OCI-LY3 (cell line): ENCODE data around the gene USP35.

Experiments
- H2AFZ ChIP-seq: fragments of 200-600, 300-600 bp; shearing (Covaris generic); 2 replicates; pipeline ENCODE4 v1.6.0; 2014; ENCODE audit warnings: antibody characterized with exemption, low read depth, low read length
- H3K27ac ChIP-seq: fragments of 200-600, 300-600 bp; sonication (generic); 2 replicates; pipeline ENCODE4 v1.5.1; 2014; ENCODE audit warnings: mild to moderate bottlenecking, low read length, moderate library complexity, mixed read lengths
- H3K27me3 ChIP-seq: fragments of 200-600, 300-600 bp; sonication (generic); 2 replicates; pipeline ENCODE4 v1.6.1; 2014; ENCODE audit warnings: low read depth, low read length, mixed read lengths
- H3K36me3 ChIP-seq: fragments of 200-600, 300-600 bp; sonication (generic); replicated peaks from 2 replicates; pipeline ENCODE3; 2014; ENCODE audit warnings: low read depth, low read length, mixed read lengths
- H3K4me1 ChIP-seq: fragments of 300-600, 200-600 bp; sonication (generic); 2 replicates; pipeline ENCODE4 v1.6.1; 2014; ENCODE audit warnings: low read length, mixed read lengths
- H3K4me2 ChIP-seq: fragments of 200-600, 300-600 bp; sonication (generic); 2 replicates; pipeline ENCODE4 v1.6.1; 2014; ENCODE audit warnings: low read length, mixed read lengths
- H3K4me3 ChIP-seq: fragments of 300-600, 200-600 bp; sonication (generic); 2 replicates; pipeline ENCODE4 v1.5.1; 2014; ENCODE audit warnings: antibody characterized with exemption, mild to moderate bottlenecking, low read length, moderate library complexity
- H3K79me2 ChIP-seq: fragments of 300-600, 200-600 bp; shearing (Covaris generic); 2 replicates; pipeline ENCODE4 v1.6.1; 2014; ENCODE audit warnings: mild to moderate bottlenecking, low read length, mixed read lengths
- H3K9ac ChIP-seq: fragments of 300-600, 200-600 bp; shearing (Covaris generic); 2 replicates; pipeline ENCODE4 v1.6.0; 2014; ENCODE audit warnings: mild to moderate bottlenecking, low read length, moderate library complexity
- H3K9me3 ChIP-seq: fragments of 200-600, 300-600 bp; shearing (Covaris generic); 2 replicates; pipeline ENCODE4 v1.6.1; 2014; ENCODE audit warnings: low read length, mixed read lengths; ENCODE audit not compliant: insufficient read depth
- H4K20me1 ChIP-seq: fragments of 200-600, 300-600 bp; sonication (generic); 2 replicates; pipeline ENCODE4 v1.6.1; 2016; ENCODE audit warnings: low read length, mixed read lengths; ENCODE audit not compliant: insufficient read depth
- CTCF ChIP-seq: fragments of 200-600, 300-600 bp; sonication (generic); IDR thresholded peaks from 2 replicates; pipeline ENCODE4 v1.5.1; 2014; ENCODE audit warnings: antibody characterized with exemption, low read length, low read depth
- EZH2phosphoT487 ChIP-seq: fragments of 200-600 bp; shearing (Covaris generic); IDR thresholded peaks from 2 replicates; pipeline ENCODE4 v1.6.1; 2018; ENCODE audit warnings: antibody characterized with exemption, mixed run types, low read depth

Gene USP35

GRCh38 chr11:78217650-78218541 lies 29.2 kb downstream of the USP35 start:
- no peak overlapping the region for H3K4me3 ChIP-seq
- H3K4me1 ChIP-seq: peaks cover 3% of the 10 kb centered on the region

GRCh38 chr11:78218707-78219492 lies 30.2 kb downstream of the USP35 start:
- Histone ChIP-seq H3K36me3 (peaks cover 8% of the 10 kb centered on the region), H2AFZ (no peak overlapping the region), H4K20me1 (no peaks in the 10 kb centered on the region), H3K4me3 (no peak overlapping the region), H3K27me3 (no peaks in the 10 kb centered on the region), H3K4me1 (peaks cover 13% of the 10 kb centered on the region), H3K27ac (no peak overlapping the region), H3K9me3 (no peaks in the 10 kb centered on the region), H3K79me2 (no peaks in the 10 kb centered on the region), H3K9ac (no peak overlapping the region), H3K4me2 (no peak overlapping the region)
- TF ChIP-seq EZH2phosphoT487 (no peak), CTCF (no peak)

More at GRCh38 chr11:78217650-78218541, 29.2 kb downstream of the USP35 start:
- Histone ChIP-seq H2AFZ (no peak overlapping the region), H3K27ac (no peak overlapping the region), H4K20me1 (no peaks in the 10 kb centered on the region), H3K9ac (no peak overlapping the region), H3K9me3 (no peaks in the 10 kb centered on the region), H3K27me3 (no peaks in the 10 kb centered on the region), H3K4me2 (no peak overlapping the region), H3K36me3 (peaks cover 8% of the 10 kb centered on the region), H3K79me2 (no peaks in the 10 kb centered on the region)
- TF ChIP-seq CTCF (no peak), EZH2phosphoT487 (no peak)

- peaks cover 8% of the 10 kb centered on the region for H3K36me3 ChIP-seq
- TF ChIP-seq CTCF (no peak), EZH2phosphoT487 (no peak)
- H3K9ac ChIP-seq: no peak overlapping the region
- H3K9me3 ChIP-seq: no peaks in the 10 kb centered on the region
- H2AFZ ChIP-seq: no peak overlapping the region
- H3K27ac ChIP-seq: no peak overlapping the region
- no peaks in the 10 kb centered on the region for H4K20me1 ChIP-seq
- no peaks in the 10 kb centered on the region for H3K79me2 ChIP-seq
- H3K27me3 ChIP-seq: no peaks in the 10 kb centered on the region
- peaks cover 20% of the 10 kb centered on the region for H3K4me1 ChIP-seq
- no peak overlapping the region for H3K4me2 ChIP-seq
- H3K4me3 ChIP-seq: no peak overlapping the region
These were observed 30.9 kb downstream of the USP35 start for GRCh38 chr11:78219493-78220217.
